Astrocyte of the cerebellum (primary cell): Measurements from ENCODE around the gene AKAP9.

Experiments
- DNase-seq: peaks from one replicate; pipeline ENCODE4 v3.0.0-alpha.2; 2011; ENCODE audit warnings: low read depth
- H3K4me3 ChIP-seq: 2 replicates; pipeline ENCODE4 v1.5.1; 2011; ENCODE audit warnings: mild to moderate bottlenecking, low read depth, low read length, moderate library complexity
- in situ Hi-C: cut with HindIII; loops from 2 replicates; pipeline ENCODE4 v1.10.0; 2017; ENCODE audit warnings: low sequenced_read_pairs
- TF ChIP-seq, protein P1 (sequence below): IDR thresholded peaks from 2 replicates; pipeline ENCODE4 v1.5.1; 2012; ENCODE audit warnings: low read length, low read depth, moderate library complexity, mild to moderate bottlenecking; ENCODE audit errors: missing control alignments

AKAP9 gene

GRCh38 chr7:91899563-91899962 lies 41.1 kb upstream of the AKAP9 start:
- in situ Hi-C loops: no loop called here
- TF ChIP-seq, protein P1, sequence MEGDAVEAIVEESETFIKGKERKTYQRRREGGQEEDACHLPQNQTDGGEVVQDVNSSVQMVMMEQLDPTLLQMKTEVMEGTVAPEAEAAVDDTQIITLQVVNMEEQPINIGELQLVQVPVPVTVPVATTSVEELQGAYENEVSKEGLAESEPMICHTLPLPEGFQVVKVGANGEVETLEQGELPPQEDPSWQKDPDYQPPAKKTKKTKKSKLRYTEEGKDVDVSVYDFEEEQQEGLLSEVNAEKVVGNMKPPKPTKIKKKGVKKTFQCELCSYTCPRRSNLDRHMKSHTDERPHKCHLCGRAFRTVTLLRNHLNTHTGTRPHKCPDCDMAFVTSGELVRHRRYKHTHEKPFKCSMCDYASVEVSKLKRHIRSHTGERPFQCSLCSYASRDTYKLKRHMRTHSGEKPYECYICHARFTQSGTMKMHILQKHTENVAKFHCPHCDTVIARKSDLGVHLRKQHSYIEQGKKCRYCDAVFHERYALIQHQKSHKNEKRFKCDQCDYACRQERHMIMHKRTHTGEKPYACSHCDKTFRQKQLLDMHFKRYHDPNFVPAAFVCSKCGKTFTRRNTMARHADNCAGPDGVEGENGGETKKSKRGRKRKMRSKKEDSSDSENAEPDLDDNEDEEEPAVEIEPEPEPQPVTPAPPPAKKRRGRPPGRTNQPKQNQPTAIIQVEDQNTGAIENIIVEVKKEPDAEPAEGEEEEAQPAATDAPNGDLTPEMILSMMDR: no peak
- no peak overlapping the region for H3K4me3 ChIP-seq
- no peak for DNase-seq

GRCh38 chr7:91910171-91910570 lies 30.5 kb upstream of the AKAP9 start:
- H3K4me3 ChIP-seq: no peak overlapping the region
- TF ChIP-seq, protein P1: no peak
- in situ Hi-C loops: no loop called here
- no peak for DNase-seq

- TF ChIP-seq, protein P1: no peak
- in situ Hi-C loops: no loop called here
- H3K4me3 ChIP-seq: no peak overlapping the region
- no peak for DNase-seq
Observed at GRCh38 chr7:91911121-91911520, 29.5 kb upstream of the AKAP9 start.

GRCh38 chr7:91912494-91912893 lies 28.2 kb upstream of the AKAP9 start:
- DNase-seq: peak; percentile 68
- in situ Hi-C loops: no loop called here
- TF ChIP-seq, protein P1: no peak
- H3K4me3 ChIP-seq: no peak overlapping the region

DNA sequence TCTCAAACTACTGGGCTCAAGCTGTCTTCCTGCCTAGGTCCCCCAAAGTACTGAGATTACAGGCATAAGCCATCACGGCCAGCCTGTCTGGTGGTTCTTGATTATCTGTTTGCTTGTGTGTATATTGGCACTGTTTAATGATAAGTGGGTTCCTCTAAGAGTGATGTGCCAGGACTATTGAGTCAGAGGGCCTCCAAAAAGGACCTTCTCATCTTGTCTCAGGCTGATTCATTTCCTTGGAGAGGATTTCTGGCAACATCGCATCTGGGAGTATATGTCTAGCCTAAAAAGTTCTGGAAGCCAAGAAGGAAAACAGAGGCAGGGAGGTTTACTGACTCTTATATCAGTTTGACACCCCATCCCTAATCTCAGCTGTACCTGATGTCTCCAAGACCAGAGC lies 27.1 kb upstream of the AKAP9 start:
- no peak overlapping the region for H3K4me3 ChIP-seq
- in situ Hi-C loops: no loop called here
- DNase-seq: no peak
- TF ChIP-seq, protein P1: no peak

- H3K4me3 ChIP-seq: no peak overlapping the region
- TF ChIP-seq, protein P1: no peak
- in situ Hi-C loops: no loop called here
- DNase-seq: no peak
Observed at GRCh38 chr7:91915401-91916050, 25.1 kb upstream of the AKAP9 start.

DNA sequence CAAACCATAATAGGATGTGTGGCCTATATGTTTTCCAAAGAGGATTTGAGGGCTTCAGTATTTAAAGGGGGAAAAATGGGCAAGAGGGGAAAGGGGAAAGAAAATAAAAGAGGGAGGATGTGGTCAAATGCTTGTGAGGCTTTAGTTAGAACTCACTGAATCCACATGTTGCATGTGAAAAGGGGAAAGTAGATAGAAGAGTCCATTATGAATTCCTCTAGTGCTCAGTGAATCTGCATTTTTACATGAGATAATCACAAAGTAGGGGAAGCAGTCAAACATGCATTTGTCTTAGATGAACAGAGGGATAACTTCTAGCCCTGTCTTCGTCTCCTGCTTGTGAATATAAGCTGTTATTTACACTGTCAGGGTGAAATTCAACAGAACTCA lies 24.6 kb upstream of the AKAP9 start:
- no peak for DNase-seq
- no peak overlapping the region for H3K4me3 ChIP-seq
- TF ChIP-seq, protein P1: no peak
- in situ Hi-C loops: no loop called here
